ENCODE measurements around the gene PICALM.
A peak's percentile ranks its signal among the peaks of the same experiment; 100 is the strongest.

Gene PICALM

DNA sequence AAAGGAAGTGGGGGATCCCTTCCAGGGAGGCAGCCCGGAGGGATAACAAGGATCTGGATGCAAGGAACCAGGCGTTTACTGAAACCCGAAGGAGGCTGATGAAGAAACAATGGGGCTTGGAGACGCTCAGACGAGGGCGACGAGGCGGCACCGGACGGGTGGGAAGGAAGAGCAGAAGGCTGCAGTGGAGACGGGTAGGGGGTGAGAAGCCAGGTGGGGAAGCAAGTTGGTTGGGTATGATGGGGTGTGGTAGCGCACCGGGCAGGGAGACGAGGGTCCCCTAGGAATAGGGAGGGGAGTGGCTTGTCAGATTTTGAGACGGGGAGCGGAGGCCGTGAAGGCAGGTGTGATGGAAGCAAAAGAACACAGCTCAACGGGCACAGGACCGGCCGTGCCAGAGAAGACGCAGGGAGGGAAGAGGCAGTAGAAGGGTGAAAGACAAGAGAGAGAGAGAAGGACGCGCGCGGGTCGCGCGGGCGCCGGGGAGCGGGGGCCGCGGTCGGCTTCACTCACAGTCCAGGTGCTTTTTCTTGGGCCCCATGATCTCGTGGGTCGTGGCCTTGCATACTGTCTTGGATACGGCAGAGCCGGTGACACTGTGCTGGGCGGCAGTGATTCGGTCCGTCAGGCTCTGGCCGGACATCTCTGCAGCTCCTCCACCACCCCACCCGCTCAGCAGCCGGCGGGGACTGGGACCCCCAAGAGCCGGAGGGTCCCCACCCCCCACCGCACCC lies 579 bp downstream of the PICALM start:
- DNase-seq (ENCODE audit: low read depth) = peak; percentile 56
- H3K4me3 ChIP-seq (ENCODE audit: low read depth, low read length) = peak overlapping the region; percentile 88
- TF ChIP-seq, protein P1, sequence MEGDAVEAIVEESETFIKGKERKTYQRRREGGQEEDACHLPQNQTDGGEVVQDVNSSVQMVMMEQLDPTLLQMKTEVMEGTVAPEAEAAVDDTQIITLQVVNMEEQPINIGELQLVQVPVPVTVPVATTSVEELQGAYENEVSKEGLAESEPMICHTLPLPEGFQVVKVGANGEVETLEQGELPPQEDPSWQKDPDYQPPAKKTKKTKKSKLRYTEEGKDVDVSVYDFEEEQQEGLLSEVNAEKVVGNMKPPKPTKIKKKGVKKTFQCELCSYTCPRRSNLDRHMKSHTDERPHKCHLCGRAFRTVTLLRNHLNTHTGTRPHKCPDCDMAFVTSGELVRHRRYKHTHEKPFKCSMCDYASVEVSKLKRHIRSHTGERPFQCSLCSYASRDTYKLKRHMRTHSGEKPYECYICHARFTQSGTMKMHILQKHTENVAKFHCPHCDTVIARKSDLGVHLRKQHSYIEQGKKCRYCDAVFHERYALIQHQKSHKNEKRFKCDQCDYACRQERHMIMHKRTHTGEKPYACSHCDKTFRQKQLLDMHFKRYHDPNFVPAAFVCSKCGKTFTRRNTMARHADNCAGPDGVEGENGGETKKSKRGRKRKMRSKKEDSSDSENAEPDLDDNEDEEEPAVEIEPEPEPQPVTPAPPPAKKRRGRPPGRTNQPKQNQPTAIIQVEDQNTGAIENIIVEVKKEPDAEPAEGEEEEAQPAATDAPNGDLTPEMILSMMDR (IDR thresholded peaks at IDR 0.05; ENCODE audit: insufficient read depth, low read depth, low read length, missing control alignments) = no peak

DNA sequence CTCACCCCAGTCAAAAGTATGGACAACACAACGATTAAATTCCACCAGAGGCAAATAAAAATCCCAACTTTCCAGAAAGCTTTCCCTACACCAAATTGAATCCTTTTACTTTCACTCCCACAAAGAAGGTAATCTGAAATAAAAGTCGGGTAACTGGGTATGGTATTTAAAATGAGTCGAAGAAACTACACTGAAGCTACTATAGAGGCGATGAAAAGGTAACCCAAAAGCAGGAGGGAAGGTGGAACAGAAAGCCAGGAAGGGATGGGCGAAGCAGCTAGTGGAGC lies 1.1 kb downstream of the PICALM start:
- H3K4me3 ChIP-seq (ENCODE audit: low read depth, low read length) = peak overlapping the region; percentile 88
- no peak for DNase-seq (ENCODE audit: low read depth)
- TF ChIP-seq, protein P1 (IDR thresholded peaks at IDR 0.05; ENCODE audit: insufficient read depth, low read depth, low read length, missing control alignments) = no peak

DNA sequence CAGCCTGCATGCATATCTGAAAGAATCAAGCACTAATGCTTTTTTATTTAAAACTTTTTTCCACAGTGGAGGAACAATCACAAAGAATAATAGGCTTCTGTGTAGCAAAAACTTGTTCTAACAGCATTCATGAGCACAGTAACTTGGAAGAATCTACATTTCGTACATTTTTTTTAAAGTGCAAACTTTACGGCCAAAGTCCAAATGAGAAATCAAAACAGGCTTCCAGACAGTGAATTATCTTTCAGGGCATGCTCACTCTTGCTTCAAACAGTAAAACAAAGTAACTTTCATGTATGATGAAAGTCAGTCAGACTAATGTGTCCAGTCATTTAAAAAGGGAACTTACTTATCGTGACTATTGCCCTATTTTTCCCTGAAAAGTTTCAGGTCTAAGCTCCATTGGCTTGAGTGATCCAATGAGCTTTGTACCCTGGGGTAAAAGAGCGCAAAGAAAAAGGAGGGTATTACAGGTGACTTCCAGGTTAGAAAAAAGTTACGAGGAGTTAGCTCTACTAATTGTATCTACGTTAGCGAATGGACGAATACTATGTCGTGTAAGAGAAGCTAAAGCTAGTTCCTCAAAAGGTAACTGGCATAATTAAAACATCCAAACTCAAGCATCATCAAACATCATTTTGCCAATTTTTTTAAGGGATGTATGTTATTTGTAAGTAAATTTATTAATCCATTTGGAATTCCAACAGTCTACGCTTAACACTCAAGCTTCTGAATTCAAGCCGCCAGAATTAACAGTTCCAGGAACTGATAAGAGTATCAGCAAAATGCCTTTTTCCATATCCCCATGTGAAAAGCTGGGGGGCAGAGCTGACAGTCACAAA lies 1.7 kb downstream of the PICALM start:
- peak overlapping the region; percentile 88 for H3K4me3 ChIP-seq (ENCODE audit: low read depth, low read length)
- DNase-seq (ENCODE audit: low read depth) = peak; percentile 52
- TF ChIP-seq, protein P1 (IDR thresholded peaks at IDR 0.05; ENCODE audit: insufficient read depth, low read depth, low read length, missing control alignments) = no peak

DNA sequence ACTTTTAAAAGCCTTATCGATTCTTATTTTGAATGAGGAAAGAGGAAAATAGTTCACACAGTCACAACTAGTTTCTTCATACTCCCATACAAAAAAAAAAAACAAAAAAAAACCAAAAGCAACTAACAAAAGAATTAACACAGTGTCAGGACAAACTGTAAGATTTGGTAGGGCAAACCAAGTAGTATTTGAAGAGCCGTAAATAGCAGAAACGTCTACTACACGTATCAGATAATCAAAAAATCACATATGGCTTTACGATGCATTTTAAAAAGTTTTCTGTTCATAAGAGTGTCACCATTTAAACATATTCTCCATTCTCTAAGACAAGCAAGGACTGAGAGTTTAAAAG lies 2.3 kb downstream of the PICALM start:
- TF ChIP-seq, protein P1 (IDR thresholded peaks at IDR 0.05; ENCODE audit: insufficient read depth, low read depth, low read length, missing control alignments) = no peak
- DNase-seq (ENCODE audit: low read depth) = no peak
- H3K4me3 ChIP-seq (ENCODE audit: low read depth, low read length) = peak overlapping the region; percentile 88

DNA sequence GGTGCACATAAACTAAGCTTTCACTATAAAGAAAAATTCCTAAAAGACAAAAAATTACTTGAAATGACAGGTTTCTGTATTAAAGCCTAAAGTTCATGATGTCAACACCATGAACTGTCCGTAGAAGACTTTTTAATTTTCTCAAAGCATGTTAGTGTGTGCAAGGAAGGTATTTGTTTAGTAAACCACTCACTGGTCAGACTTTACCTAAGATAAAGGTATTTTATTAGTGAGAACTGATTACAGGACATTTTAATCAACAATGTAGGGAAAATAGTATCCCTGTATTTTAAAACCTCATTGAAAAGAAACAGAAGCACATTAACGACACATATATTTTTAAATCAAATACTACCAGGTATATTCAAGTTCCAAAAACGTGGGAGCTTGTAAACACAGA lies 2.9 kb downstream of the PICALM start:
- TF ChIP-seq, protein P1 (IDR thresholded peaks at IDR 0.05; ENCODE audit: insufficient read depth, low read depth, low read length, missing control alignments) = no peak
- peak overlapping the region; percentile 88 for H3K4me3 ChIP-seq (ENCODE audit: low read depth, low read length)
- DNase-seq (ENCODE audit: low read depth) = no peak

DNA sequence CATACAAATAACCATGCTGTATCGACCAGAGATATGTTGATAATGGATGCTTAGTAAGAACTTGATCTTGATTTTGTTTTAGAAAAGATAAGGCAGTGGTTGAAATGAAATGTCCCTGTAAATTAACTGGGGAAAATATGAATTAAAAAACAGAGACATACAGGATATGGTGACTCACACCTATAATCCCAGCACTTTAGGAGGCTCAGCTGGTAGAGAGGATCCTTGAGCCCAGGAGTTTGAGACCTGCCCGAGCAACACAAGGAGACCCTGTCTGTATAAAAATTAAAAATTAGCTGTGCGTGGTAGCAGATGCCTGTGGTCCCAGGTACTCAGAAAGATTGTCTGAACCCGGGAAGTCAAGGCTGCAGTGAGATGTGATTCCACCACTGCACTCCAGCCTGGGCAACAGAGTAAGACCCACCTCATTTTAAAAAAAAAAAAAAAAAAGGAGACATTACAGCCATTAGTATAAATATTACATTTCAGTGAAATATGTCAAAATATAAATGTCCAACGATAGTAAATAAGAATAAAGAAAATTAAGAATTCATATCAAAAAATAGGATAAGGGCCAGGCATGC lies 4.6 kb downstream of the PICALM start:
- H3K4me3 ChIP-seq (ENCODE audit: low read depth, low read length) = peak overlapping the region; percentile 88
- no peak for DNase-seq (ENCODE audit: low read depth)
- TF ChIP-seq, protein P1 (IDR thresholded peaks at IDR 0.05; ENCODE audit: insufficient read depth, low read depth, low read length, missing control alignments) = no peak
